ENCODE measurements around the gene LHX4.

- TF ChIP-seq CTCF (IDR thresholded peaks at IDR 0.05), result no peak
- no peak for TF ChIP-seq POLR2AphosphoS5 (IDR thresholded peaks at IDR 0.05)
These were observed 28.9 kb downstream of the LHX4 start for GRCh38 chr1:180258935-180259334.

All from transverse colon (tissue), 4 donors.